HEK293T (cell line): Measurements from ENCODE around the gene PUDP.

Source experiments
- BHLHE40 ChIP-seq: fragments of 450-650 bp; IDR thresholded peaks from 2 replicates; pipeline ENCODE4 v1.6.1; 2016; ENCODE audit warnings: mild to moderate bottlenecking, moderate library complexity, borderline replicate concordance
- ELF4 ChIP-seq: fragments of 450-650 bp; IDR thresholded peaks from 2 replicates; pipeline ENCODE4 v1.6.1; 2017; ENCODE audit warnings: antibody characterized with exemption
- FOXA1 ChIP-seq: fragments of 450-650 bp; IDR thresholded peaks from 2 replicates; pipeline ENCODE4 v1.6.1; 2016; ENCODE audit warnings: mild to moderate bottlenecking

DNA sequence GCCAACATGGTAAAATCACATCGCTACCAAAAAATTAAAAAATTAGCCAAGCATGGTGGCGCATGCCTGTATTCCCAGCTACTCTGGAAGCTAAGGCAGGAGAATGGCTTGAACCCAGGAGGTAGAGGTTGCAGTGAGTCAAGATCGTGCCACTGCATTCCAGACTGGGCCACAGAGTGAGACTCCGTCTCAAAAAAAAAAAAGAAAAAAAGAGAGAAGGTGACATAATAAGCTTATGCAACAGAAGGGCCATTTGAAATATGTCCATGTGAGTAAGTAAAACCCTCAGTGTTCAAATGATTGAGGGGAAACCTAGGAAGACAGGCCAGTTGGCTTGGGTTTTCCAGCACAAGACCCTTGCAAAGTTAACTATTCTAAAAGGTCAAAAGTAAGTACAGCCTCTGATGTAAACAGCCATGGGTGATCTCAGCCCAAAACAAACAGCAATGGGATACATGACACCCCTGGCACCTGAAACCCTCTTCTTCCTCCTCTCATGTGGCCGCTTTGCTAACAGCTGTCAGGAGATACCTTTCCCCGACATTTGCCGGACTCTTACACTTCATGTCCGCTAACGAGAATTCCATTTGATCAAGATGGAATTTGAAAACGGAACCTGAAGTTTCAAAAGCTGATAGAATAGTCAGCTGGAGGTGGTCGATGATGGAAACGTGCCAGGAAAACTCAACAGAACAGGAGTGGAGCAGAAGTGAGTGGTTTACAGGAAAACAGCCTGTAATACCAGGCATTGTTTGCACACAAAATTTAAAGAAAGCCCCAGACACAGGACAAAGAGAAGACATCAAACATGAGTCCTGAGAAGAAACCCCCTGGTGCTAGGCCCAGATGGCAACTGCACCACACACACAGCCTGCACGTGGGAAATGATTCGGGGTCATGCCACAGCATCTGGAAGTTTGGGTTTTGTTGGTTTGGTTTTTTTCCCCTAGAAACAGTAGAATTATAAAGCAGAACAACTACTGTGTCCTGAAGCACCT, 93.4 kb downstream of the PUDP start:
- TF ChIP-seq ELF4, result no peak
- no peak for TF ChIP-seq FOXA1
- no peak for TF ChIP-seq BHLHE40
